ENCODE data around the gene PAK5. TPM values are rescaled to one million over a fixed set of nuclear protein-coding genes. Genes with fewer than 3 reads are reported as not detected.

Gene PAK5
- polyA plus RNA-seq, 3 donors, result 0.01 to 0.44 TPM; not detected in 1

DNA sequence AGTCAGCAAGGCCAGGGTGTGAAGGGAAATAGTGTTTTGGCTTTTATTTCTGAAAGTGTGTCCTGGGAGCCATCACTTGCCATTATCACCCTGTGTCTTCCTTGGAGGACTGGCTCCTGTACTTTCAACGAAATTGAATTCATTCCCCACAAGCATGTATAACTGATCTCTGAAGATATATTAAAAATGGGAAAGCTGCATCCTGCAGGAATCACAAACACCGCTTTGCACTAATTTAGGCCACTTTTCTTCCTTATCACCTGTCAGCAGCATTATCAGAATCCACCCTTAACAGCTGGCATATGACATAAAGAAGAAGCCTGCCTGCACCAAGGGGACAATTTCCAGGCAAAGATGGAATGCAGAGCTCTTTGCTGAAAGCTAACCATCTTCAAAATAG is 268.3 kb downstream of the PAK5 start:
- no peak overlapping the region for H3K27ac ChIP-seq (ENCODE audit: low read depth, low read length)
- whole genome bisulfite sequencing, 3 donors, result 62 to 75% (median 69%) methylated on average over 2 of the region's 2 CpGs

DNA sequence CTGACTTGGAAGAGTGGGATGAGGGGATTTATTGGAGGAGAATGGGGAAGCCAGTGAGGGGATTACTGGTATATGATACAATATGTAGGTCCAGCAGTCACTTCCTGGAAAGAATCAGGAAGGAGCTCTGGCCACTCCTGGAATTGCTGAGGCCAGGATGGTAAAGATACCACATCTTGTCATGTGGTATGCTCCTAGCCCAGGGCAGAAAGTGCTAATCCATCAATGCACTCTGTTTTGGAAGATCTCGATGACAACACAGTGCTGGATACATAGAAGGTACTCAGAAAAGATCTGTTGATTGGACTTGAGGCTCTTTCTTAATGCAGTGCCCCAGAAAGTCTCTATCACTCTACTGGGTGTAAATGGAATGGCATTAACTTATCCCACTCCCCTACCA is 271.9 kb downstream of the PAK5 start:
- WGBS, 3 donors, result 67 to 71% (median 71%) methylated on average over 1 of the region's 1 CpG
- H3K27ac ChIP-seq (ENCODE audit: low read depth, low read length), result no peak overlapping the region

DNA sequence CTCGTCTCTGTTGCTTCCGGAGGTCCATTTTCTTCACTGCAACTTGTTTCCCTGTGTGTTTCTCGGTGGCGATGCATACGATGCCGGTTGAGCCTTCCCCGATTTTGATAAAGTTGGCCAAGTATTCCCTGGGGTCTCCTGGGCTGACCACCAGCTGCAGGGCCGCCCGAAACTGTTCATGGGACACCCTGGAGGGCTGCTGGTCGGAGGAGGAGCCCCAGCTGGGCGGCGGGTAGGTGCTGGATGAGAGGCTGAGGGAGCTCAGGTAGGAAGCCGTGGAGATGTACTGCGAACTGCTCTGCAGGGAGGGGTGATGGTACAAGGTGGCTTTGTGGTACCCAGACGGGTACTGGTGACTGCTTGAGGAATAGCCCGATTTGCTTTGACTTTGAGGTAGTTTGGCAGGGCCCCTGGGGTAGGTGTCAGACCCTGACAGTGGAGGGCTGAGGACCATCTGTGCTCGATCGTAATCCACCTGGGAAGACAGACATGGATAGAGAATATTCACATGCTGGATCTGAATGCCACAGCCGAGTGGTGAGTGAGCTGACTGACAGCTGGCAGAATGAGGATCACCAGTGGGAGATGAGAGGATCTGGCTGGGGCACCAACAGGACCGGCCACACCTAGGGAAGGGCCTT is 272.8 kb downstream of the PAK5 start:
- H3K27ac ChIP-seq (ENCODE audit: low read depth, low read length), result no peak overlapping the region
- 87 to 91% (median 90%) methylated on average over 20 of the region's 20 CpGs for WGBS, 3 donors

DNA sequence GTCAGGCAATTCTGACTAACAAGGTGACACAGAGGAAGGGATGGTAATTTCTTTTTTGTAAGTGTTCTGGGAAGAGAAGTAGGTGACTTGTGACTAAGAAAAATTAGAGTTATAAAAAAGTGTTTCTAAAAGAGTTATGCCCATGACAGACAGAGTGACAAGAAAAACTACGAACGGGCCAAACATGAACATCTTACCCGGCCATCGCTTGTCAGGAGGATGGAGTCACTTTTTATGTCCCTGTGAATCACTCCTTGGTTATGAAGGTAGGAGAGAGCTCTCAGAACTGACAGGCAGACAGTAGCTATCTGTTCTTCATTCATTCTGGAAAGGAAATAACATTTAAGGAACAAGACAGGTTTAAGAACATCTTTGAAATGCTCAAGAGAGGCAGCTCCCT is 281.5 kb downstream of the PAK5 start:
- WGBS, 3 donors, result 93 to 97% (median 95%) methylated on average over 4 of the region's 4 CpGs
- no peak overlapping the region for H3K27ac ChIP-seq (ENCODE audit: low read depth, low read length)

DNA sequence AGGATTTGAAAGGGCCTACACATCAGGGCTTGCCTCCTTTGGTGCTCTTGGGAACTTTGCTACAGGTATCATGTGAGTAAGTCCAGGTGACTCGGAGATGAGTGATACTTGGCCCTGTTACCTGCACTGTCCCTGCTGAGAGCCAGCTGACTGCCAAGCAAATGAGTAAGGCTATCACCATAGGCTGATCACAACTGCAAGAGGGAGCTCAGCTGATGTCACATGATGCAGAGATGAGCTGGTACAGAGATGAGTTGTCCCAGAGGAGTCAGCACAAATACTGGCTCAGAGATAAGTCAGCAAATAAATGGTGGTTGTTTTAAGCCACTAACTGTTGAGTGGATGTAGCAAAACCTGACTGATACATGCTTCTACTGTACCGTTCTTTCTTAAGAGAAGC is 283.1 kb downstream of the PAK5 start:
- 82 to 89% (median 89%) methylated on average over 2 of the region's 2 CpGs for WGBS, 3 donors
- no peak overlapping the region for H3K27ac ChIP-seq (ENCODE audit: low read depth, low read length)

DNA sequence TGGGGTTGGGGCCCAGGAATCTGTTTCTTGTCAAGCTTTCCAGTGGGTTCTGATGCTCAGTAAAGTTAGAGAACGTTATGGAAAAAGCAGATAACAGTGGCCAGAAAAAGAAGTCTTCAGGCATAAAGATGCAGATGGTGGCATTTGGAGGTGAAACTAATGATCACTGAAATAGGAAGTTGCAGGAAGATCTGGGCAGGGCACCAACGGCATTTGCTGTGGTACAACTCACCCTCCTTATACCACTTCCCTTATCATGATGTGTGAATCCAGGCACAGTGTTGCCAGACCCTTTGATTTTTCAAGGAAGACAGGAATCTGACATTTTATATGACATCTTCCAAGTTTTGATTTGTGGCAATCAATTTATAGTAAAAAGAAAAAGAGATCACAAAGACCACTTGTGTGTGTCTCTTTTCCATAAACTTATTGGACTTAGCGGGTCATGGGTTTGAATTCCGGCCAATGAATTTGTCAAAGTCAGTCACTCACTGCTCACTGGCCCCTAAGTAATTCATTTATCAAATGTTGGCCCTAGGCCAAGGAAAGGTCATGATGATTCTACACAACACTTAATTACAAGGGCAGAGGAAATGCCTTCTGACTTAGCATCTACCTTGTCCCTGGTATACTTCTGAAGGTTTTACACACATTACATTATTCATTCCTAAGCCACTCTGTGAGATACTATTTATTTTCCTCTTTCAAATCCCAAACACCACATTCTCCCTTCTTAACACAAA is 286.9 kb downstream of the PAK5 start:
- WGBS, 3 donors, result 64 to 65% (median 65%) methylated on average over 4 of the region's 4 CpGs
- H3K27ac ChIP-seq (ENCODE audit: low read depth, low read length), result no peak overlapping the region

DNA sequence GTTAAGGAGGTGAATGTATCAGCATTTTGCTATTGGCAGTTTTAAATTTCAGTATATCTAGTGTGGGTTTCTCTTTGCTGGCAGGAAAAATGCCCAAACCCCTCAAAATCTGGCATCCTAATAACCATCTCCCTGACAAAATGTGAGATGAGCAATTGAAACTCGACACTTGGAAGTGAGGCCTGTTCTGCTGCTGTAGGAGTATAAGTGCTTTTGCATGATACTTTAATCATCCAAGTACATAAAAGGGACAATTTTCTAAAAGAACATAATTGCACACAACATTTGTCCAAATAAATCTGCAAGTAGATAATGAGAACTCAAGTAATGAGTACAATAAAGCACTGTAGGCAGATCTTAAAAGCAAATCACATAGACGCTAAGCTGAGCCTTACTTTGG is 288.0 kb downstream of the PAK5 start:
- H3K27ac ChIP-seq (ENCODE audit: low read depth, low read length), result no peak overlapping the region
- WGBS, 3 donors, result 68 to 81% (median 80%) methylated on average over 2 of the region's 2 CpGs

DNA sequence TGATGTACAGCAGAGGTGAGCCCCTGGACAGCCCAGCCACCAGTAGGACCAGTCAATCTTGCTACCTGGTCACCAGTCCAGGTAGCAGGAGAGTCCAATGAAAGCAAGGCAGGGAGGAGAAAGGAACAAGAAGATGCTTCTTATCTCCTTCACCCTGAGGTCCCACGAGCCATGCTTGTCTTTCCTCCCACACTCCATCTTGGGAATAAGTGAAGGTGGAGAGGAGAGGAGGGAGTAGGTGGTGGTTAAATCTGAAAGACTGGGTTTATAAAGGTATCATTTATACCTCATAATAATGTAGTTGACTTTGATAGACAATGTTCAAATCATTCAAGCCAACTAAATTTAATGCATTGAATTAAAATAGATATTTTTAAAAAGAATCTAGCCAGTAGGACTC is 288.6 kb downstream of the PAK5 start:
- no peak overlapping the region for H3K27ac ChIP-seq (ENCODE audit: low read depth, low read length)
- 81 to 100% (median 91%) methylated on average over 1 of the region's 1 CpG for WGBS, 3 donors

DNA sequence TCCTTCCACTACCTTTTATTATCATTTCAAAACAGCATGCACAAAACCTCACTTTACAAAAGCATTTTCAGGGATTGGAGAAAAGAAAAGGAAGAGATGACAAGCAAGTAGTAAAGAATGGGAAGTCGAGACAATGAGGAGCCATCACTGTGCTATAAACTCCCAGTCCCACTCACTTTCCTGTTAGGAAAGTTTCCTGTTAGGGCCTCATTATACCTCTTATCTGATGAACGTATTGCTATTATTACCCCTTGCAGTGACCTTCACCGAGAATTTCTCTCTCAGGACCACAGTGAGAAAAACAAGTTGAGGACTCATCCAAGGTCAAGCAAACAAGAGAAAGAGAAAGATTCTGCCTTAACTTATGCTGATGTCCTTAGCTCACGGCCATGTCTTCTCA is 295.7 kb downstream of the PAK5 start:
- WGBS, 3 donors, result 40 to 58% (median 55%) methylated on average over 4 of the region's 4 CpGs
- H3K27ac ChIP-seq (ENCODE audit: low read depth, low read length), result no peak overlapping the region

DNA sequence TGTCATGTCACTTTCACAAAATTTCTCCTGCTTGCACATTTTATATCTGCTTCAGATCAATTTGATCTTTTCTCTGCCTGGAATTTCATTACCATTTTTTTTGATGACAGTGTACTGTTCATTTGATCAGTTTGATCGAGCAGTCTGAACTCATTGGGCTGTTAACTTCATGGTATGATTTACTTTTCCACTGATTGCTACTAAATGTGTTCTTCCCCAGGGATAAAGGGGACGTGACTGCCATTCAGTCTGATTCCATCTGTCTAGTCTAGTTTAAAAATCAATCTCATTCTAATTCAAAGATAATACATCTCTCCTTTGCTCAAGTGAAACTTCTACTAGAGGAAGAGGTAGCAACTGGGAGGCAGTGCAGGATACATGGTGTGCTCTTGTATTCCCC is 303.4 kb downstream of the PAK5 start:
- no peak overlapping the region for H3K27ac ChIP-seq (ENCODE audit: low read depth, low read length)
- WGBS, 3 donors, result 64 to 82% (median 72%) methylated on average over 2 of the region's 2 CpGs

DNA sequence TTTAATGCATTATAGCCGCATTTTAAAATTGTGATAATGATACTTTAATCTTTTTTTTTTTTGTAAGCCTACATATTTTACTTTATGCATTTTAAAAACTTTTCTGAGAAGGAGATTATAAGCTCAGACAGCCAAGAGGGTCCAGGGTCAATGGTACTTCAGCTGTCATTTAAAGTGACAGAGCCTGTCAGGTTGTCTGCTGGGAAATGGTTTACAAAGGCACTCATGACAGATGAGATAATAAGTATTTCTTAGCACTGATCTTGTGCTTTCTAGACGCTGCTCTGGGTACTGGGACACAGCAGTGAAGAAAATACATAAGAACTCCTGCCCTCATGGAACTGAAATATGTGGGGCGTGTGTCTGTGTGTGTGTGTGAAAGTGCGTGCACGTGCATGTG is 304.9 kb downstream of the PAK5 start:
- 79 to 87% (median 86%) methylated on average over 5 of the region's 5 CpGs for WGBS, 3 donors
- H3K27ac ChIP-seq (ENCODE audit: low read depth, low read length), result no peak overlapping the region

DNA sequence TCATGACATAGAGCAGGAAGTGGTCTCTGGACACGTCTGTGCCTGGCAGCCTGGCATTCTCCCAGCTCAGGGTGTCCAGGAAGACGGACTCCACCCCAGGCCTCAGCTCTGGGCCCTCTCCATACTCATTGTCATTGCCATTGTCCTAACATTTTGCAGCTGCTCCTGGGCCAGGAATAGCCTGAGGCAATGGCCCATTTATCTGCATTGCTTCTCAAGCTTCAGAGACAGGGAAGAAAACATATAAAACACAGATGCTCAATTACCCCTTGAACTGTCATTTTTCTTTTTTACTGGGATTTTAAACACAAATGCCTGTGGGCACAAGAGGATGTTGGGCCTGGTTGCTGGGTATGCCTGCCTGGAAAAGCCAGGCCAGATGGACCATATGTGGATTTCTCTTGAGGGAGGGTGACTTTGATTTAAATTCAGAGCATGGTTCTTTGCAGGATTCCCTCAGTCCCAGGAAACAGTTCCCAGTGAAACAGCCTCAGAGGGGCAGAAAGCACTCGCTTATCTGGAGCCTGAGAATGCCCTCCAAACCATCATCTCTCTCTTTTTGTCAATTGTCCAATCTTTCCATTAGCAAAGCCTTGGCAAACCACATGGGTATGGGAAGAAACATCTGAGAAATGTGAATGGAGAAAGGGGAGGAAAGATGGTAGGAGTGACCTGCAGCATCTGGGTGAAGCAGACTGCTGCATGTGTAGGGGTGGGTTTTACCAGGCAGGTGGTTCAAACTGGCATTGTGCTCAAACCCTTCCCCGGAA is 306.6 kb downstream of the PAK5 start:
- WGBS, 3 donors, result 60 to 65% (median 65%) methylated on average over 4 of the region's 4 CpGs
- H3K27ac ChIP-seq (ENCODE audit: low read depth, low read length), result no peak overlapping the region

DNA sequence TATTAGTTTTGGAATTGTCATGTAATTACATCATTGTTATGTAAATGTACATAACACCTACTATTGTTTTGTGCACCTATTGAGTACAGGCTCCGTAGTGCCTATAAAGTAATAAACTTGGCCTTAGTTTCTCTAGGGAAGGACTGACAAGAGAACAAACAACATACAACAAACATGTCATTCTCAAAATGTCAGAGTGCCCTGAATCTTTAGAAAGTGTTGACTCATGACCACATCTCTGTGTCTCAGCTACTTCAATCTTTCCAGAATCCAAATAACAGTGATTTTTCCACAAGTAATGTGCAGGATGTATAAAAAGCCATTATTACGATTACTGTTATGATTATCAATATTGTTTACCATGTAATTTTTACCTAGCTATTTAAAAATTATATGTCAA is 307.3 kb downstream of the PAK5 start:
- WGBS, 3 donors, result 69 to 77% (median 77%) methylated on average over 2 of the region's 2 CpGs

DNA sequence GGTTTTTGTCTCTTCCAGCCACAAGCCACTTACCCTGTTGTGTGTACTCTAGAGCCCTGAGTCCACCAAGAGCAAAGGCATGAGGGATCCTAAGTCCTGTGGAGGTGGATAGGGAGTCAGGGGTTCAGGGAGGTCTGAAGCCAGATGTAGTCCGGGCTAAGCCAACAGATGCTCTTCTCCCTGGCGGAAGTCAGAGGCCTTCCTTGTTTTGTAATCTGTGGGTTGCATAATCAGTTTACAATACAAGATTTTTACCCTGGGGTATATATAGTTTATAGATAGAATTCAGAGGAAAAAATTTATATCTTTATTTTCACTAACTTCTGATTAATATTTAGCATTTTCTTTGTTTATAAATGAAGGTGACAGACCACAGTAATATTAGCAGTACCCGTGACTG is 315.2 kb downstream of the PAK5 start:
- 57 to 71% (median 68%) methylated on average over 3 of the region's 3 CpGs for WGBS, 3 donors
- H3K27ac ChIP-seq (ENCODE audit: low read depth, low read length), result no peak overlapping the region

More for the DNA sequence above, 307.3 kb downstream of the PAK5 start:
- H3K27ac ChIP-seq (ENCODE audit: low read depth, low read length), result no peak overlapping the region

DNA sequence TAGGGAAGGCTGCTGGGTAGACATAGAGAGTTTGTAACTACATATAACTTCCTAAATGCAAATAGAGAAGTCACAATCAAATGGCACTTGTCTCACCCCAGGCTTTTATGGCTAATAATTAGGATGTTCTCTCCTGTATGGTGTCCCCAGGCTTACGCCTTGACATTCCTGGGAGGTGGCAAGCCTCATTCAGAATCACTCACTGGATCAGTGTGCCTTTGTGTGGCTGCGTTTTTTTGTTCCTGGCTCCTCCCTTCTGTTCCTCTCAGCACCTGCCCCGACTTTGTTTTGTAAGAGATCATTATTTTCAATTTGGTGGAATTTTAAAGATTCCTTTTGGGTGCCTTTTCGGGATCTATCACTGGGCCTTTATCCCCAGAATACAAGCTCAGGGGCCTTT is 318.8 kb downstream of the PAK5 start:
- WGBS, 3 donors, result 69 to 76% (median 73%) methylated on average over 4 of the region's 4 CpGs
- H3K27ac ChIP-seq (ENCODE audit: low read depth, low read length), result no peak overlapping the region

DNA sequence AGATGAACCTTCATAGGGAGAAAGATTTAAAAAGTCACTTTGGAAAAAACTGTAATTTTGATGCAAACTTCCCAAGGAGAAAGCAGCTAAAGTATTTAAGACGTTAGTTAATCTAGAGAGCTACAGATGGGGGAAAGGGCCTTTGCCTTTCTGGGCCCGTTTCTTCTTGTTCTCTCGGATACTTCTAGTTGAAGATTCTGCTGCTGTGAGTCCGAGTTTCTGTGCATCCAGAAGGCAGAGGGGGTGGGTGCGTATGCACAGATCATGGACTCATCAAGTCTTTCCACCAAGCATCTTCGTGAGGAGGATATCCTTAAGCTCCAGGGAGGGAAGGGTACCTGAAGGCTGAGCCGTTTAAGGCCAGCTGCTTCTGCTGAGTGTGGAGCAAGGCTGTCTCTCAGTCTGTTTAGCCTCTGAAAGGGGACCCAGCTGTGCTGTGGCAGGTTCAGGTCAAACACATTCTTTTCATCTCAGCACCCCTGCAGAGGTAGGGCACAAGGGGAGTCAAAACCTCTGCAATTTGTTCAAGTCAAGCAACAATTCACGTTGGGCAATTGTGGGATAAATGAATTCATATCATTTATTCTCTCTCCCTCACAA is 320.2 kb downstream of the PAK5 start:
- H3K27ac ChIP-seq (ENCODE audit: low read depth, low read length), result no peak overlapping the region
- 38 to 40% (median 39%) methylated on average over 8 of the region's 8 CpGs for WGBS, 3 donors

DNA sequence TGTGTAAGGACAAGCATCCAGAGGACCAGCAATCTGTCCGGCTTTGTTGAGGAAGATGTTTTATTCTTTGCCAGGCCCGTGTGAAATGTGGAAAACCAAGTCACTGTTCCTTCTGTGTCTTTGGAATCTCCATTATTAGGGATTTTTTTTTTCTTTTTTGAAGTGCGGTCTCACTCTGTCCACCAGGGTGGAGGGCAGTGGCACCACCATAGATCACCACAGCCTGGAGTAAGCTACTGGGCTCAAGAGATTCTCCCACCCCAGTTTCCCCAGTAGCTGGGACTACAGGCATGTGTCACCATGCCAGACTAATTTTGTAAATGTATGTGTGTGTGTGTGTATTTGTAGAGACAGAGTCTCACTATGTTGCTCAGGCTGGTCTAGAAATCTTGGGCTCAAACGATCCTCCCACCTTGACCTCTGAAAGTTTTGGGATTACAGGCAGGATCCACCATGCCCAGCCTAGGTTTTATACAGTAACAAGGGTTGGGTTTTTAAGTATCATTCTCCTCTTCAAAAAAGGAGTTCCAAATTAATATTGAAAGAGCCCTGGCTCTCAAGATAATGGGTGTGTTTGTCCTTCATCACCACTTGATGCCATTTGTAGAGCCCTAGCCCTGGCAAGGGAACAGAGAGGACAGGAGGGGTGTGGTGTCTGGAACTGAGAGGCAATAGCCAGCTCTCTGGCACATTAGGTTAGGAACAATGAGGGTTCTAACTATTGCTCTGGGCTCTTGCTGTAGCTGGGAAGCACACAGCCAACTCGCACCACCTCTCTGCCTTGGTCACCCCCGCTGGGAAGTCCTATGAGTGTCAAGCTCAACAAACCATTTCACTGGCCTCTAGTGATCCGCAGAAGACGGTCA is 321.3 kb downstream of the PAK5 start:
- H3K27ac ChIP-seq (ENCODE audit: low read depth, low read length), result no peak overlapping the region
- WGBS, 3 donors, result 47 to 56% (median 56%) methylated on average over 8 of the region's 8 CpGs

DNA sequence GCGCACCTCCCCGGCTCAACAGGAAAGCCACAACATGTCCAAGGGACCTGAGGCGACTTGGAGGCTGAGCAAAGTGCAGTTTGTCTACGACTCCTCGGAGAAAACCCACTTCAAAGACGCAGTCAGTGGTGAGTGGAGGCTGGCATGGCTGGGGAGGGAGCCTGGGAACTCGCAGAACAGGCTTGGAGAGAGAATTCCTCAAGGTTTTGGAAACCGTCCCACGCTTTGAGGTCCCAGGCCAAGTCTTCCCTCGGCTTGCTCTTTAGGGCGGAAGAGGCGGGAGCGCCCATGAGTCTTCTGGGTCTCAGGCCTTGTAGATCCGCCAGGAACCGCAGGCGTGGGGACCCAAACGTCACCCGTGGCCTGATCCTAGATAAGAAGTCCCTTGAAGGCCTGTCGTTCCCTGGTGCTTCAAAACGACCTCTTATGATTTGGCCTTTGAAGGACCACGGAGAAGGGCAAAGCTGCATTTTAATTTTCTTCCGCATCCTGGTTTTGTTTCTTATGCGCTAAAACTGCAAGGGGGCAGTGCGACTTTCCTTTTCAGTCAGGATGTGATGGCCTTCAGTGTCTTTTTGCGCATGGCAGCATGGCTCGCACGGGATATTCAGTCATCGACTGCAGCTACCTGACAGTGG is 322.5 kb downstream of the PAK5 start:
- no peak overlapping the region for H3K27ac ChIP-seq (ENCODE audit: low read depth, low read length)
- WGBS, 3 donors, result 4 to 9% (median 6%) methylated on average over 28 of the region's 28 CpGs
